ENCODE data around the gene HS3ST2. TPM values are rescaled to one million over a fixed set of nuclear protein-coding genes. Genes with fewer than 3 reads are reported as not detected.

Gene HS3ST2
- total and polyA plus RNA-seq, 2 of the 8 experiments (the other 6 are each of a cell fraction or from before 2014, with no cell fraction given), result 1.7 to 3.7 TPM

DNA sequence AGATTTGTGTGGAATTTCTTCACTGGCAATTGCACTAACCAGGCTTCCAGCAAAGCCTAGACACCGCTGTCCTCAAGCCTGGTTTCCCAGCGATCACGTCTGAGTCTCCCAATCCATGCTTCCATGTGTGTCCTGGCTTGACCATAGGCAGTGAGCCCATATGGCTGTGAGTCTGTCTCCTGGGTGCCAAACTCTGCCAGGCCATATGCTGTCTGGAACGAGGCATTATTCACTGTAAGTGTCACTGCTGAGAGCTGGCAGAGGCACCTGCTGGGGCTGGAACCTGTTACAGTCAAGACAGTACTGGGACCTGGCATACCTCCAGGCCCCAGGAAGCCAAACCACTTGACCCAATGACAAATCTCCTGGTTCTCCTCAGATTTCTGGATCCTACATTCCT is 60.4 kb downstream of the HS3ST2 start:
- Histone ChIP-seq H3K4ac (replicated peaks; ENCODE audit: insufficient read length, low read depth, low read length) (no peak overlapping the region), H4K5ac (ENCODE audit: insufficient read length, low read depth, low read length) (no peak overlapping the region), H3K23ac (ENCODE audit: insufficient read length) (no peak overlapping the region), H3K4me1 (replicated peaks in 1 of 4; ENCODE audit: control insufficient read depth in 3 of 4, insufficient read depth in 4 of 4, low read length in 3 of 4) (no peaks in the 10 kb centered on the region; a peak in 1 of 7 replicates), H2AK5ac (ENCODE audit: low read depth, low read length) (no peak overlapping the region), H3K56ac (replicated peaks; ENCODE audit: insufficient read length, low read depth, low read length) (no peak overlapping the region), H3K9me3 (ENCODE audit: insufficient read depth in 2 of 2, low read depth in 1 of 2, low read length in 1 of 2) (no peaks in the 10 kb centered on the region), H3K27me3 (replicated peaks in 1 of 4; ENCODE audit: control insufficient read depth in 3 of 4, extremely low read depth in 1 of 4, insufficient read depth in 3 of 4, low read length in 3 of 4) (no peaks in the 10 kb centered on the region), H4K20me1 (replicated peaks in 1 of 2; ENCODE audit: control insufficient read depth in 1 of 2, insufficient read depth in 2 of 2, low read length in 2 of 2) (no peaks in the 10 kb centered on the region), H2BK5ac (ENCODE audit: low read depth, low read length) (no peak overlapping the region), H4K8ac (ENCODE audit: extremely low read depth, insufficient read depth, low read length) (no peak overlapping the region), H2BK15ac (ENCODE audit: low read length) (no peak overlapping the region), H4K91ac (replicated peaks; ENCODE audit: insufficient read length, low read length) (no peak overlapping the region), H3K23me2 (ENCODE audit: low read depth, low read length) (no peaks in the 10 kb centered on the region), H3K14ac (ENCODE audit: insufficient read length) (no peak overlapping the region), H3K36me3 (ENCODE audit: control insufficient read depth in 2 of 4, insufficient read depth in 4 of 4, low read length in 3 of 4) (no peaks in the 10 kb centered on the region), H3K4me2 (ENCODE audit: insufficient read depth in 1 of 2, low read depth in 2 of 2, low read length in 2 of 2) (no peak overlapping the region), H2AFZ (ENCODE audit: low read length) (no peak overlapping the region), H3K4me3 (ENCODE audit: extremely low read depth in 1 of 4, insufficient read depth in 2 of 4, low read depth in 3 of 4, low read length in 4 of 4) (no peak overlapping the region), H3K9ac (replicated peaks in 1 of 4; ENCODE audit: extremely low read depth in 1 of 4, low read depth in 3 of 4, low read length in 3 of 4) (no peak overlapping the region), H2BK120ac (replicated peaks; ENCODE audit: low read depth, low read length) (no peak overlapping the region), H3K27ac (ENCODE audit: low read depth, low read length) (no peak overlapping the region), H2BK20ac (ENCODE audit: low read length) (no peak overlapping the region), H3K79me2 (ENCODE audit: control insufficient read depth in 1 of 2, insufficient read depth in 2 of 2, low read length in 2 of 2) (no peaks in the 10 kb centered on the region), H3K79me1 (ENCODE audit: low read depth, low read length) (no peaks in the 10 kb centered on the region), H3K18ac (ENCODE audit: extremely low read depth, low read length) (no peak overlapping the region), H2BK12ac (ENCODE audit: low read depth, low read length) (no peak overlapping the region)
- no peak for DNase-seq (ENCODE audit: low read depth in 1 of 2, low spot score in 2 of 2)
- FAIRE-seq, result no peak
- WGBS, 2 experiments (ENCODE audit: extremely low coverage in 1 of 2, insufficient coverage in 1 of 2, insufficient read length in 1 of 2, insufficient replicate concordance in 2 of 2, low coverage in 1 of 2, low lambda C conversion rate in 2 of 2, missing lambda C conversion rate in 1 of 2), result 93% methylated on average over 4 of the region's 4 CpGs; no CpG with 5 or more reads in 1 of the 2 experiments
- CTCF ChIA-PET (ENCODE audit: partially characterized antibody), result no interaction called here
- POLR2A ChIA-PET (ENCODE audit: partially characterized antibody), result no interaction called here
- TF ChIP-seq KDM5A (IDR thresholded peaks at IDR 0.05; ENCODE audit: low read length) (no peak), NRF1 (IDR thresholded peaks at IDR 0.05; ENCODE audit: low read depth, low read length) (no peak), SP1 (IDR thresholded peaks at IDR 0.05; ENCODE audit: low read depth, low read length) (no peak), YY1 (IDR thresholded peaks at IDR 0.05; ENCODE audit: low read depth, low read length) (no peak)
- TF ChIP-seq, protein P1, sequence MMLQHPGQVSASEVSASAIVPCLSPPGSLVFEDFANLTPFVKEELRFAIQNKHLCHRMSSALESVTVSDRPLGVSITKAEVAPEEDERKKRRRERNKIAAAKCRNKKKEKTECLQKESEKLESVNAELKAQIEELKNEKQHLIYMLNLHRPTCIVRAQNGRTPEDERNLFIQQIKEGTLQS (IDR thresholded peaks at IDR 0.05; ENCODE audit: insufficient read depth, low read depth, low read length), result no peak
